ENCODE measurements around the gene PDZD4.

GRCh38 chrX:153763989-153764755, 66.2 kb downstream of the PDZD4 start, which contains the start of gene PLXNB3:
- TF ChIP-seq TAF1 (IDR thresholded peaks at IDR 0.05; ENCODE audit: borderline replicate concordance, insufficient read depth, low read length) (no peak), POLR2AphosphoS5 (IDR thresholded peaks at IDR 0.05; ENCODE audit: low read depth, low read length) (no peak)
